Epidermal melanocyte (primary cell): ENCODE results near the gene ALS2.

Experiments
- DNase-seq: peaks from one replicate; pipeline ENCODE4 v3.0.0; 2011; ENCODE audit warnings: low spot score; ENCODE audit not compliant: insufficient read length

The ALS2 gene

GRCh38 chr2:201758234-201758633 is 22.5 kb downstream of the ALS2 start:
- no peak for DNase-seq

- no peak for DNase-seq
These were observed 25.9 kb downstream of the ALS2 start for GRCh38 chr2:201754717-201755415.

- DNase-seq: no peak
These were observed 29.2 kb downstream of the ALS2 start for GRCh38 chr2:201751566-201751965.

GRCh38 chr2:201746551-201746950 is 34.2 kb downstream of the ALS2 start:
- DNase-seq: no peak

- no peak for DNase-seq
These were observed 45.2 kb downstream of the ALS2 start for GRCh38 chr2:201735486-201735885.

GRCh38 chr2:201734111-201734510 is 46.6 kb downstream of the ALS2 start:
- DNase-seq: no peak

GRCh38 chr2:201733544-201733943 is 47.2 kb downstream of the ALS2 start:
- no peak for DNase-seq

GRCh38 chr2:201730651-201731285 is 50.0 kb downstream of the ALS2 start:
- no peak for DNase-seq

GRCh38 chr2:201715459-201715858 is 65.3 kb downstream of the ALS2 start:
- no peak for DNase-seq

- DNase-seq: no peak
These were observed 68.0 kb downstream of the ALS2 start for GRCh38 chr2:201712726-201713125.

GRCh38 chr2:201709747-201710146 is 71.0 kb downstream of the ALS2 start:
- no peak for DNase-seq

- no peak for DNase-seq
These were observed 71.7 kb downstream of the ALS2 start for GRCh38 chr2:201709049-201709448.

- DNase-seq: no peak
These were observed 73.0 kb downstream of the ALS2 start for GRCh38 chr2:201707753-201708152.

- DNase-seq: no peak
These were observed 73.6 kb downstream of the ALS2 start for GRCh38 chr2:201707142-201707541.

- no peak for DNase-seq
These were observed 76.2 kb downstream of the ALS2 start for GRCh38 chr2:201704536-201704935.

GRCh38 chr2:201701646-201702045 is 79.1 kb downstream of the ALS2 start:
- no peak for DNase-seq

- no peak for DNase-seq
These were observed 81.3 kb downstream of the ALS2 start for GRCh38 chr2:201699416-201699815.

- DNase-seq: no peak
These were observed 82.0 kb downstream of the ALS2 start, which contains the start of gene MPP4 for GRCh38 chr2:201698588-201699226. MPP4 (minus strand) TSS chr2:201698644; CDS start chr2:201693954, 4,690 bp downstream.

- DNase-seq: no peak
These were observed 82.8 kb downstream of the ALS2 start for GRCh38 chr2:201697899-201698298.

- DNase-seq: no peak
These were observed 84.5 kb downstream of the ALS2 start for GRCh38 chr2:201696151-201696659.

GRCh38 chr2:201685156-201685555 is 95.6 kb downstream of the ALS2 start:
- no peak for DNase-seq

GRCh38 chr2:201680743-201681142 is 100.0 kb downstream of the ALS2 start:
- no peak for DNase-seq
